CD4-positive, alpha-beta T cell treated with Interleukin-15 for 4 hours (primary cell): ENCODE measurements around the gene APBA2.

ENCODE experiments used
- DNase-seq: peaks from one replicate; pipeline ENCODE4 v3.0.0-alpha.2; 2020; ENCODE audit warnings: low spot score

Gene APBA2

GRCh38 chr15:29120593-29121368, 235.0 kb downstream of the APBA2 start:
- DNase-seq: no peak

- no peak for DNase-seq
Measured at GRCh38 chr15:29121369-29121656, 235.5 kb downstream of the APBA2 start.

GRCh38 chr15:29121907-29122306, 236.1 kb downstream of the APBA2 start:
- DNase-seq: no peak

DNA sequence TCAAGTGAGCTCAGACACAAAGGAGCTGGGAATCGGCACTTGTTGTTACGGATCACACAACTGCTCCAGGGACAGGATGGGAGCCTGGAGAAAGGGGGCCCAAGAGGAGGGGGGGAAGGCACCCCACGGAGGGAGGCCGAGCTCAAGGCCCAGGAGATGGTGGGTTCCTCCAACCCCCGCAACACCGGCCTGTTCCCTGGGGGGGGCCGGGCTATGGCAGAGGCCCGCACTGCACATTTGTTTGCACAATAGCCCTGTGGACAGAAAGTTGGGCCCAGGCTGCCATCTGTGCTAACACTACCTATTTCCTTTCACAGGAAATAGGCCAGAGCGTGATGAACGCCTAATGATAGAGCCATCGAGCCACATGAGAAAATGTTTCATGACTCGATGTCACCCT, 236.7 kb downstream of the APBA2 start:
- DNase-seq: no peak

- DNase-seq: no peak
Measured at GRCh38 chr15:29123171-29123570, 237.4 kb downstream of the APBA2 start.

- DNase-seq: no peak
Measured at GRCh38 chr15:29123991-29124390, 238.2 kb downstream of the APBA2 start.

- DNase-seq: no peak
Measured at GRCh38 chr15:29124581-29125381, 239.0 kb downstream of the APBA2 start.

DNA sequence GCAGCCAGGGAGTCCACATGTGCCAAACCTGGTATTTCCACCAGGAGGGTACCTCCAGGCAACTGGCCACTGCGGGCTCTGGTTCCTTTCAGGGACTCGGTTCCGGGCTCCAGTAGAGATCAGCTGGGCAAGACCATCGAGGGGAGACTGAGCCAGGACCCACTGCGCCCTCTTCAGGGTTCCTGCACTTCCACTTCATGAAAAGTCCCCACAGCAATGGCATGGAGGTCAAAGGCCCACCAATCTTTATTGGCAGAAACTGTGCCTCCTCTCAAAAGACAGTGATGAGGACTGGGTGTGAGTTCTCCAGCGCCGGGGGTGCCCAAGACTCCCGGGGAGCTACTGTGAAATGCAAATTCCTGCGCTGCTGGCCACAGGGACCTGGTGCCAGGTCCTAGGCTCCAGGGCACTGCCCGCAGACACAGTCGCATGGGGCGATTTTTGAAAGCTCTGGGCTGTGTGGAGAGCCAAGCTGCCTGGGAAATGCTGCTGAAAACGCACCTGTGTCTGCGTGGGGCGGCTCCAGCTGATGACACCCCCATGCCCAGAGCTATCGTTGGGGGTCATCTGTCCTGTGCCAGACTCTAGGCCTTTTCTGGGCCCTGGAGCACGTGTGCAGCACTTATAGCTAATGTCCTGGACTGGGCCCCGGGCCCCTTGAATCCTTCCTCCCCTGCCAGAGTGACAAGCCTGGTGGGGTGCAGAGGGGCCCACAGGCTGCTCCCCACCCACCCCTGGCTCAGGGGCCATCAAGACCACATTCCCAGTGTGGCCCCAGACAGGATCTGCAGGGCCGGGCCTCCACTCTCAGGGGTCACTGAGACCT, 239.8 kb downstream of the APBA2 start:
- no peak for DNase-seq

DNA sequence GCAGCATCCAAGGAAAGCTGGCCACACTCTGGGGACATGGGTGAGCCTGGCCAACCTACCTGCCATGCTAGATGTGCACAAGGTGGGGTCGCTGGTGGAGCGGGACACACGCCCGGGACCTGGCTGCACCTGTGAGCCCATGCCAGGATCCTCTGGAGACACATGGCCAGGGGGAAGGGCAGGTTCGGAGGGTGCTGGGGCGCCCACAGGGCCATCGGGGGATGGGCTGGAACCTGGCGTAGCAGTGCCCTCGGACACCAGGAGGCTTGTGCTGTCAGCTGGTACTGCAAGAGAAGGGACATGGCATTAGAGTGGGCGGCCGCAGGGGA, 240.4 kb downstream of the APBA2 start:
- DNase-seq: no peak

DNA sequence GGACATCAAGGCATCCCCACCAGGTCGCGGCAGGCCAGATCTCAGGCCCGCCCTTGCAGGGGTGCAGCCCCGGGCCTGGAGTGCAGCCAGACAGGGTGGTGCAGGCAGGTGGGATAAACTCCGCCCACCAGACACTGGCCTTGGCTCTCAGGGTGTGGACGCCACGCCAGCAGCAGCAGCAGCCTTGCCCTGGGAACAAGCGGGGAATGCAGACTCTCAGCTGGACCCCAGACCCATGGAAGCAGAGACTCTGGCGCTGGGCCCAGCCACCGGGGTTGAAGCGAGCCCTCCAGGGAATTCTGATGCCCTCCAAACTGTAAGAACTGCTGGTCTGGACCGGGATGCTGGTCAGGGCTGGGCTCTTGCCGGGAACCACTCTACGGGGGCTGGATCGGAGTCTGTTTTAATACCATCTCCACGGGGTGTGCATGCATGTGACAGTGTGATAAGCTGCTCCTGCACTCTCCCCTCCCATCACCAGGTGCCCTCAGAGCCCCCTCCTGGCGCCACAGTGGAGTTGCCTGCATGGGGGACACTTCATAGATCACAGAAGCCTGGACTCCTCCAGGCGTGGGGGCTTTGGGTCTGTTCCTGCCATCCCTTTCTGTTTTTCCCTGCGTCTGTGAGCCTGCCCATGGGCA, 241.2 kb downstream of the APBA2 start:
- DNase-seq: no peak

GRCh38 chr15:29127506-29128430, 242.0 kb downstream of the APBA2 start:
- DNase-seq: no peak

DNA sequence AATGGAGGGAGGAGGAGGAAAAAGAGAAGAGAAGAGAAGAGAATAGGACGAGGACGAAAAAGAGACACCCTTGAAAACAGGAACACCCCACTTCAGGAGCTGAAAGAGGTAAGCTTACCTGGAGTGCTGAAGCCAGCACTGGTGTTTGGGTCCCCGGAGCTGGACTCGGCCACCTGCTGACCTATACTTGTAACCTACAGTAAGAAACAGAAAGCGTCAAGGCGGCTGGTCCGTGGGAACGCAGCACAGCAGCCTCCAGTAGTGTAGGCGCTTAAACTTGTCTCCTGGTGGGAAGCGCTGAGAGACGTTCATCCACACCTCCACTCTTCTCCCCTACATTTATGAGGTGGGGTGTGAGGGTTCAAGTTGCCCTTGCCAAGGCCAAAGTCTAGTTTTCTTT, 242.9 kb downstream of the APBA2 start:
- DNase-seq: no peak

GRCh38 chr15:29129221-29129620, 243.4 kb downstream of the APBA2 start:
- no peak for DNase-seq

DNA sequence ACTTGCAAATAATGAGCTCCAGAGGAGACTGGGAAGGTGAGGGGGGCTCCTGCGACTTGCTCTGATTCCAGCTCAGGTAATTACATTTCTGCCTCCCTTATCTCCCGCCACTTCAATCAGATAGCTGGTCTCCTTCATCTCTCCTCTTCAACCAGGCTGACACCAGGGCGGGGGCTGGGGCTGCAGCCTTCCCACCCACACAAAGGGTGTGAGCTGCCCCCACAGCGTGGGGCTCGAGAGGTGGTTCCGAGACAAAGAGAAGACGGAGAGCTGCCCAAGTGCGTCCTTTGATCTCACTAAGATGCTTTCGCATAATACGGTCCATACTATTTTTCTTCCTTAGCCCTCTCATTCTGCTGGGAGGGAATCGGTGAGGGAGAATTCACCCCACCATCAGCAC, 244.2 kb downstream of the APBA2 start:
- DNase-seq: no peak

- DNase-seq: no peak
Measured at GRCh38 chr15:29130476-29130875, 244.7 kb downstream of the APBA2 start.

DNA sequence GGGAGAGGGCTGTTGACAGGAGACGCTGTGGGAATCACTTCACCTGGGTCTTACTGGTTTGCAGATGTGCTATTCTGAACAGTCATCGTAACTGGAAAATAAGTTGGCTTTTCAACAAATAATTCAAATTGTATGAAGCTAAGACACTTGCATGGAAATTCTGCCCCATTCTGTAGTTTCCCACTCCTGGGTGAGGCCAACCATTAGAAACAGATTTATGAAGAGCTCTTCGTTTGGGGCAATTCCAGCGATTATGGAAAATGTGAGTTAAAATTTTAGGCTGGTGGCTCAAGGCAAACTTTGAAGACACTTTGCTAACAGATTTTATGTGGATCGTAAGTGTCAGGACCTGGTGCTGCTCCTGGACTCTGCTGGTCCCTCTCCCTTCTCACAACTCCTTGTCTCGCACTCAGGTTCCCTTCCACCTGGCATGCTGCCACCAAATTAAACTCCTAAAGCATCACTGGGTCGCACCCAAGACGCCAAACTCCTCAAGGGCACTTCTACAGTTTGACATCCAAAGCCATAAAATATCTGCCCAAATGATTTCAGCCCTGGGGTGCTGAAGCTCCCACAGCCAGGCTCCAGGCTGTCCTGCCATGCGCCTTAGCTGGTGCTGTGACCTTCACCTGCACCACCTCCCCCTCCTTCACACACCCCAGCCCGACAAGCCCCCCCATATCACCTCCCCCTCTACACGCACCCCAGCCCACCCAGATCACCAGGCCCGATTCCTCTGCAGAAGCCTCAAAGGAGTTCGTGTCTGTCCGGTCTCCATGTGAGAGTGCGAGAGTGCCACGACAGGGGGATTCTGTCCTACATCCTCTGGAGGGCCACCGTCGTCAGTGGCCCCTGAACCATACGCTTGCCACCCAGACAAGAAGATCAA, 245.4 kb downstream of the APBA2 start:
- DNase-seq: no peak

- no peak for DNase-seq
Measured at GRCh38 chr15:29131840-29132420, 246.2 kb downstream of the APBA2 start.

GRCh38 chr15:29132735-29133181, 247.0 kb downstream of the APBA2 start:
- no peak for DNase-seq

DNA sequence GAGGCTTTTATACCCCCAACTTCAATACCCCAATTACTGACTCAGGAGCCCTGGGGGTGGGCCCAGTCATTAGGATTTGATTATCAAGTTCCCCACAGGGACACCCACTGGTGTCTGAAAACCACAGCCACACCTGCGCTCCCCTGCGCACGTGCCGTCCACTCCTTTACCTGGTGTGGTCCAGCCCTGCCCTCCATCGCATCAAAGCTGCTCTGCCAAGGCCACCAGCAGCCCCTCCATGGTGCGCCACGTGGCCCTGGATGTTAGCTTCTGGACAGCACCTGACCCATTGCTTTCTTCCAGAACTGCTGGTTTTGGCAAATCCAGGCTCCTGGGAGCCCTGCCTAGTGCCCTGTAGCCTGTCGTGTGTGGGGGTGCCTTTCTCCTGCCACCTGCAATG, 247.5 kb downstream of the APBA2 start:
- DNase-seq: no peak

DNA sequence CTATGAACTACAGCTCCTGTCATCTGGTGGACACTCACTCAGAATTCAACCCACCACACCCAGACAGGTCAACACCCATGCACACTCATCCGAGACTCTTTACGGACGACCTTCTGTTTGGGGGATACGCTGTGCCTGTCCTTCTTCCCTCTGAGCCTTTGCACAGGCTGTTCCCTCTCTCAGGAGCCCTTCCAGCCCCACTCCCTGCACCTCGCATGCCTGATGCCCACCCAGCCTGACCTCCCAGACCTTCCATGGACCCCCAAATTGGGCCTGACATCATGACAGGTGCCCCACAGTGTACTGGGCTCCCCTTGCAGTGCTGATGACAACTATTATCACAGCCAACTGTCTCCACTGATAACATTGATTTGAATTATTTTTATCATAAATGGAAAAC, 248.0 kb downstream of the APBA2 start:
- DNase-seq: no peak
